ENCODE data around the gene CFAP74.
"Not testable (repeated sequence)": the region's sequence is repeated elsewhere in the genome, so short reads cannot be mapped to it uniquely, and the experiment has no call there.

Gene CFAP74

DNA sequence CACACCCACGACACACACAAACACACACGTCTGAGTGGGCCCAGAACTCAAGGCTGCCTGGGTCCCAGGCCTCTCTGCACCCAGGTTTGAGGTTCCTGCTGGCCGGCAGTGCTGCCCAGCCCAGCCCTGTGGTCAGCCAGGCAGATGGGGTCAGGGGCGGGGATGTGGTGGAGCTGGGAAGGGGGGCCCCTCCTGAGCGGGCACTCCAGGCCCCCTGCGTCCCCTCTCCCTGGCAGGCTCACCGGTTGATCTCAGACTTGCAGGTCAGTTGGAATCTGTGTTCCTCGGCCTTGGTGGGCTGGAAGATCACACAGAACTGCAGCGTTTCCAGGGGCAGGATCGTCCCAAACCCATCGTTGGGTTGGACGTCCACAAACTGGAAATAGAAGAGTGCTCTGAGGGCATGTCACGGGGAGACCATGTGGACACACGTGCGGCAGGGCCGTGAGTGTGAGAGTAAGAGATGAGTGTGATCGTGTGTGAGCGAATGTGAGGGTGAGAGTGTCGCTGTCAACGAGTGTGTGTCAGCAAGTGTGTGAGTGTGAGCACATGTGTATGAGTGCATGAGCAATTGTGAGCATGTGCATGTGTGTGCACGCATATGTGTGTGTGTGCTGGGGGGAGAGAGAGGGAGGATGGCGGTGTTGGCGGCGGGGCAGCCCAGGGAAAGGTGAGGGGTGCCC is 64.8 kb downstream of the CFAP74 start:
- Histone ChIP-seq H3K27me3 (ENCODE audit: control insufficient read depth, insufficient read depth, low read length) (no peaks in the 10 kb centered on the region), H3K4me1 (ENCODE audit: control insufficient read depth, insufficient read depth, low read length) (no peaks in the 10 kb centered on the region), H3K27ac (ENCODE audit: low read length) (no peak overlapping the region), H3K36me3 (ENCODE audit: control insufficient read depth, insufficient read depth, low read length) (no peaks in the 10 kb centered on the region), H3K4me3 (ENCODE audit: low read length) (no peak overlapping the region), H3K9me3 (ENCODE audit: control insufficient read depth, insufficient read depth, low read length) (no peaks in the 10 kb centered on the region)
- 100% methylated on average over 9 of the region's 24 CpGs for WGBS (ENCODE audit: insufficient coverage, insufficient read length)
- DNase-seq (ENCODE audit: low read depth, low spot score): no peak

DNA sequence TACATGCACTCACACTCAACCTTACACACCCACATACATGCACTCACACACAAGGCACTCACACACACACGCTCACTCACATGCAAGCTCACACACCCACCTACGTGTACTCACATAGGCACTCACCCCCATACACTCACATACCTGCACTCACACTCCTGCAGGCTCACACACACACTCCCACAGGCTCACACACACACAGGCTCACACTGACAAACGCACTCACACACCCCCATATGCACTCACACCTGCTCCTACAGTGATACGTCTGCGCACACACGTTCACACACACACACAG is 65.4 kb downstream of the CFAP74 start:
- Histone ChIP-seq H3K9me3 (ENCODE audit: control insufficient read depth, insufficient read depth, low read length) (no peaks in the 10 kb centered on the region), H3K27me3 (ENCODE audit: control insufficient read depth, insufficient read depth, low read length) (no peaks in the 10 kb centered on the region), H3K36me3 (ENCODE audit: control insufficient read depth, insufficient read depth, low read length) (no peaks in the 10 kb centered on the region), H3K4me1 (ENCODE audit: control insufficient read depth, insufficient read depth, low read length) (no peaks in the 10 kb centered on the region), H3K4me3 (ENCODE audit: low read length) (no peak overlapping the region), H3K27ac (ENCODE audit: low read length) (no peak overlapping the region)
- WGBS (ENCODE audit: insufficient coverage, insufficient read length): no CpG with 5 or more reads among the region's 6 CpGs
- DNase-seq (ENCODE audit: low read depth, low spot score): no peak

DNA sequence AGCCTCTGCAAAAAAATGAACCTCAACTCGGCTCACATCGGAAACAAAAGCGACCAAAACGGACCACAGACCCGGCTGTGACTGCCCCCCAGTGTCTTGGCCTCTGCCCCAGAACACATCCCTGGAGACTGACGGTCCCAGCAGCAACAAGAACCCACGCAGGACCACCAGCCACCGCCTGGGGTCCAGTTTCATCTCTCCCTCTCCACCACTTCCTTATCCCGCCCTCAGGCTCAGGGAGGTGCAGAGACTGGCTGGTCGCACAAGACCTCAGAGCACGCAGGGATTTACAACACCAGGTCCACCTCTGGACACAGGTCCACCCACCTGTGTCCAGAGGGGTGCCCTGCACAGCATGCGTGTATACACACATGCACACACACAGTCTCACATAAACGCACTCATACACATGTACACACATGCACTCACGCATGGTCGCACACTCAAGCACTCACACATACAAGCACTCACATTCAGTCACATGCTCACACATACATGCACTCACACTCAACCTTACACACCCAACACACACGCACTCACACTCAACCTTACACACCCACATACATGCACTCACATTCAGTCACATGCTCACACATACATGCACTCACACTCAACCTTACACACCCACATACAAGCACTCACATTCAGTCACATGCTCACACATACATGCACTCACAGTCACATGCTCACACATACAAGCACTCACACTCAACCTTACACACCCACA is 65.9 kb downstream of the CFAP74 start:
- no peak for DNase-seq (ENCODE audit: low read depth, low spot score)
- H3K27ac ChIP-seq (ENCODE audit: low read length): no peak overlapping the region
- 100% methylated on average over 1 of the region's 16 CpGs for WGBS (ENCODE audit: insufficient coverage, insufficient read length)
- H3K9me3 ChIP-seq (ENCODE audit: control insufficient read depth, insufficient read depth, low read length): no peaks in the 10 kb centered on the region
- no peaks in the 10 kb centered on the region for H3K4me1 ChIP-seq (ENCODE audit: control insufficient read depth, insufficient read depth, low read length)
- no peaks in the 10 kb centered on the region for H3K36me3 ChIP-seq (ENCODE audit: control insufficient read depth, insufficient read depth, low read length)
- no peak overlapping the region for H3K4me3 ChIP-seq (ENCODE audit: low read length)
- H3K27me3 ChIP-seq (ENCODE audit: control insufficient read depth, insufficient read depth, low read length): no peaks in the 10 kb centered on the region

DNA sequence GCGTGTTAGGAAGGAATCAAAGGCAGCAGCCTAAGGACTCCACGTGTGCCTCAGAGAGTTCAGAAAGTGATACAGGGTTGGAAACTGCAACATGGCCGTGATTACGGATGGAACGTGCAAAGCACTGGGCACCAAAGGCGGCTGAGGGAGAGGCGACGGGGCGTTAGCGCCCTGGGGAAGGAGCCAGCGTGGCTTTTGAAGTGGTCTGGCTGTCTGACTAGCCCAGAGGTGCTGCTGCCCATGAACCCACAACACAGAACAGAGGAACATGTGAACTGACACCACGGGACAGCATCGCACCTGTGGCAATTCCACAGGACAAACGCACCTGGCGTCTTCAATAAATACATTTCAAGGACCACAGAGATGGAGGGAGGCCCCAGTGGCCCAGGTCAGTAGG is 66.5 kb downstream of the CFAP74 start:
- Histone ChIP-seq H3K4me3 (ENCODE audit: low read length) (no peak overlapping the region), H3K4me1 (ENCODE audit: control insufficient read depth, insufficient read depth, low read length) (no peaks in the 10 kb centered on the region), H3K9me3 (ENCODE audit: control insufficient read depth, insufficient read depth, low read length) (no peaks in the 10 kb centered on the region), H3K36me3 (ENCODE audit: control insufficient read depth, insufficient read depth, low read length) (no peaks in the 10 kb centered on the region), H3K27me3 (ENCODE audit: control insufficient read depth, insufficient read depth, low read length) (no peaks in the 10 kb centered on the region), H3K27ac (ENCODE audit: low read length) (no peak overlapping the region)
- WGBS (ENCODE audit: insufficient coverage, insufficient read length): 100% methylated on average over 1 of the region's 15 CpGs
- DNase-seq (ENCODE audit: low read depth, low spot score): no peak

DNA sequence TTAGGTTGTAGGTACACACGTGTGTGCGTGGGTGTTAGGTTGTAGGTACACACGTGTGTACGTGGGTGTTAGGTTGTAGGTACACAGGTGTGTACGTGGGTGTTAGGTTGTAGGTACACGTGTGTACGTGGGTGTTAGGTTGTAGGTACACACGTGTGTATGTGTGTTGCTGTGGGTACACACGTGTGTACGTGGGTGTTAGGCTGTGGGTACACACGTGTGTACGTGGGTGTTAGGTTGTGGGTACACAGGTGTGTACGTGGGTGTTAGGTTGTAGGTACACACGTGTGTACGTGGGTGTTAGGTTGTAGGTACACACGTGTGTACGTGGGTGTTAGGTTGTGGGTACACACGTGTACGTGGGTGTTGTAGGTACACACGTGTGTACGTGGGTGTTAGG is 68.7 kb downstream of the CFAP74 start:
- 100% methylated on average over 4 of the region's 21 CpGs for WGBS (ENCODE audit: insufficient coverage, insufficient read length)
- H3K4me3 ChIP-seq (ENCODE audit: low read length); DNase-seq (ENCODE audit: low read depth, low spot score): not testable (repeated sequence)

DNA sequence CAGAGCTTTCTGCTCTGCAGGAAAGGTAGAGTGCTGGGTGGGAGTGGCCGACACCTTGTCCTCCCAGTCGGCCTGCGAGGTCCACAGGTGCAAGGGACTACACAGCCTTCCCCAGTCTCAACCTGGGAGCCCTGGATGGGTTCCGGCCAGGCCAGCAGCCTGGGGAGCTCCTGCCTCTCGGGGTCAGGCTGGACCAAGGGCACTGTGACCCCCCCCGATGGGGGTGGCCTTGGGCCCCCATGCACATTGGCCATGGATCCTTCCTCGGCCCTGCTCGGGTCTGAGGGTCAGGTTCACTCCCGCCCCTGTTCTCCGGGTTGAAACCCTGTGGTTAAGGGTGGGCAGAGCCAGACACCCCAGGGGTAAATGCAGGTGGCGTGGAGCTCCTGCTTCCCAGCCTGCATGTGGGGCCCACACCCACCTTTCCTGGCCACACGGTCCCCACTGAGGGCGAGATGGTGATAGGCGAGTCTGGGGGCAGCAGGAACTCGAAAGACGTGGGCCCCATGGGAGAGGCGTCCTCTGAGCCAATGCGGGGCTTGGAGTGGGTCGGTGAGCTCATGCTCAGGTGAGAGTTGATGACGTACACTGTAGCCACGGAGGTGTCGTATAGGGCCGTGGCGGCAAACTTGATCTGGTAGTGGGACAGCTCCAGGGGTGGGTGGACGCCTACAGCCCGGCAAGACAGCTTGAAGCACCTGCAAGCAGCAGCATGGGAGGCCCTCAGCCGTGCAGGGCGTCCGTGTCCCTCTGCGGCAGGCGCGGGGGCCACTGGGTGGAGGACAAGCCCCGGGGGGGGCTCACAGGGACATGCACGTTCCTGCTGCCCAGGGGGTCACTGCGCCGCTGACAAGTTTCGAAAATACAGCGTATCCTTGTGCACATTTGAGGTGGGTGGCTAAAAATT is 73.7 kb downstream of the CFAP74 start:
- H3K4me1 ChIP-seq (ENCODE audit: control insufficient read depth, insufficient read depth, low read length): peaks cover 2% of the 10 kb centered on the region; the same call in 1 of the 2 replicates
- H3K36me3 ChIP-seq (ENCODE audit: control insufficient read depth, insufficient read depth, low read length): no peaks in the 10 kb centered on the region
- H3K27me3 ChIP-seq (ENCODE audit: control insufficient read depth, insufficient read depth, low read length): no peaks in the 10 kb centered on the region
- WGBS (ENCODE audit: insufficient coverage, insufficient read length): no CpG with 5 or more reads among the region's 38 CpGs
- H3K4me3 ChIP-seq (ENCODE audit: low read length): no peak overlapping the region
- H3K27ac ChIP-seq (ENCODE audit: low read length): no peak overlapping the region
- no peaks in the 10 kb centered on the region for H3K9me3 ChIP-seq (ENCODE audit: control insufficient read depth, insufficient read depth, low read length)
- DNase-seq (ENCODE audit: low read depth, low spot score): no peak

More for the DNA sequence above, 68.7 kb downstream of the CFAP74 start:
- H3K4me1 ChIP-seq (ENCODE audit: control insufficient read depth, insufficient read depth, low read length); H3K27me3 ChIP-seq (ENCODE audit: control insufficient read depth, insufficient read depth, low read length); H3K9me3 ChIP-seq (ENCODE audit: control insufficient read depth, insufficient read depth, low read length); H3K27ac ChIP-seq (ENCODE audit: low read length); H3K36me3 ChIP-seq (ENCODE audit: control insufficient read depth, insufficient read depth, low read length): not testable (repeated sequence)

DNA sequence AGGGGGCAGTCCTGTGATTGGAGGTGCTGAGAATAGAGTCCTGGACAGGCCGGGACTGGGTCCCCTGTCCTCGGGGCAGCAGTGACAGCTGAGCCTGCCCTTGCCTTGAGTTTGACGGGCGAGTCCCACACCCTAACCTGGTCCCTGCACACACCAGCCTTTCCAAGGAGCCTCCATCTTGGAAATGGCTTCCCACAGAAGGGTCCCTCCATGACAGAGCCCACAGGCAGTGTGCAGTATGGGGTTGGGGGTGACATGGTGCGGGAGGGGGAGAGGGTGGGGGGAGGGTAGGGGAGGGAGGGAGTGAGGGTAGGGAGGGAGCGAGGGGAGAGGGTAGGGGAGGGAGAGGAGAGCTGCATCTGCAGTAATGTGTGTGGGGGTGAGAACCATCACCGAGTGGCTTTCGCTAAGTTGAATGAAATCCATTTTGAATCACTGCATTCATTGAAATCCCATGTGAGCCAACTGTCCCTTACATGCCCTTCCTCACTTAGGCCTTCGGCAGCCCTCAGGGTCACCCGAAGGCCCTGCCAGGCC is 74.4 kb downstream of the CFAP74 start:
- DNase-seq (ENCODE audit: low read depth, low spot score): no peak
- no CpG with 5 or more reads among the region's 10 CpGs for WGBS (ENCODE audit: insufficient coverage, insufficient read length)

DNA sequence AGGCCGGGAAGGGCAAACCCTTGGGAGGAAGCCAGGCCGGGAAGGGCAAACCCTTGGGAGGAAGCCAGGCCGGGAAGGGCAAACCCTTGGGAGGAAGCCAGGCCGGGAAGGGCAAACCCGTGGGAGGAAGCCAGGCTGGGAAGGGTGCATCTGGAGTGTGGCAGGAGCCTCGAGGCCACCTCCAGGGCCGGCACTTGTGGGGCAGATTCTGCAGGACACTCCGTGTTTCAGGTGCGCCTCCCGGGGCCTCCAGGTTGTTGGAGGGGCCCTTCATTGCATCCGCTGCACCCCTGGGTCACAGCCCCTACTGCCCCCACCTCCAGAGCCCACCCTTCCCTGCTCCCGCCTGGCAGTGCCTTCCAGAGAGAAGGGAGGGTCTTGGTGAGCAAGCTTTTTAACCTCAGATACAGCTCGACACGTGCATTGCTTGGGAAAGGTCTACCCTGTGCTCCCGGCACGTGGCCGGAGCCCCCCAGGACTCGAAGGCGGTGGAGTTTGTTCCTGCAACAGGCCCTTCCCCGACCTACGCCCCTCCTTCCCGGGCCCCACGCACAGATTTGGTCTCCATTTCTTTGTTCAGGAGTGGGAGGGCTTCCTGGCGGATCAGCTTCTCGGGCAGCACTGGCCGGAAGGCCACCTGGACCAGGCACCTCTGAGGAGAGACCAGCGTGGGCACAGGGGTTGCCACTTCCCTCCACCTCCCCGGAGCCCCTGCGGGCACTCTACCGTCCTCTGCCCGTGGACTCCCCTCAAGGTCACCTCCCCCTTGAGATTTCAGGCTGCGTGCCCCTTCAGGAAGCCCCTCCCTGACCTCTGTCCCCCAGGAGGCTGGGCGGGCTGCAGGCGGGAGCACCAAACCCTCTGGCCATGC is 75.1 kb downstream of the CFAP74 start:
- Histone ChIP-seq H3K27ac (ENCODE audit: low read length) (no peak overlapping the region), H3K27me3 (ENCODE audit: control insufficient read depth, insufficient read depth, low read length) (no peaks in the 10 kb centered on the region), H3K4me1 (ENCODE audit: control insufficient read depth, insufficient read depth, low read length) (peaks cover 2% of the 10 kb centered on the region; the same call in 1 of the 2 replicates), H3K4me3 (ENCODE audit: low read length) (no peak overlapping the region), H3K36me3 (ENCODE audit: control insufficient read depth, insufficient read depth, low read length) (no peaks in the 10 kb centered on the region), H3K9me3 (ENCODE audit: control insufficient read depth, insufficient read depth, low read length) (no peaks in the 10 kb centered on the region)
- no CpG with 5 or more reads among the region's 34 CpGs for WGBS (ENCODE audit: insufficient coverage, insufficient read length)
- no peak for DNase-seq (ENCODE audit: low read depth, low spot score)

More for the DNA sequence above, 74.4 kb downstream of the CFAP74 start:
- Histone ChIP-seq H3K4me1 (ENCODE audit: control insufficient read depth, insufficient read depth, low read length) (peaks cover 2% of the 10 kb centered on the region; the same call in 1 of the 2 replicates), H3K27me3 (ENCODE audit: control insufficient read depth, insufficient read depth, low read length) (no peaks in the 10 kb centered on the region), H3K4me3 (ENCODE audit: low read length) (no peak overlapping the region), H3K36me3 (ENCODE audit: control insufficient read depth, insufficient read depth, low read length) (no peaks in the 10 kb centered on the region), H3K9me3 (ENCODE audit: control insufficient read depth, insufficient read depth, low read length) (no peaks in the 10 kb centered on the region), H3K27ac (ENCODE audit: low read length) (no peak overlapping the region)

DNA sequence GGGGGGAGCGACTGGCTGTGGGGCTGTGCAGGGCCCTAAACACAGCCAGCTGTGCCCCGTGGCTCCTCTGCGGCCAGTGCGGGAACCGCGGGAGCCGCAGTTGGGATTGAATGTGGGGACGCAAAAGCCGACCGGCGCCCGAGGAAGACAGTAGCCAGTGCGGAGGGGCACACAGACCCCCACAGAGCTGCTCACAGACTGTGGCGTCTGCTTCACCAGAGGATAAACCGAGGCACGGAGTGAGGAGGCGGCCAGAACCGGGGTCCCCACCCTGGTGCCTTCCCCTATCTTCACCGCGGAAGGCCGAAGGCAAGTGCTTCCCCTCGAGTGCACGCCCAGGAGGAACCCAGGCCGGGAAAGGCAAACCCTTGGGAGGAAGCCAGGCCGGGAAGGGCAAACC is 75.8 kb downstream of the CFAP74 start:
- Histone ChIP-seq H3K27ac (ENCODE audit: low read length) (no peak overlapping the region), H3K27me3 (ENCODE audit: control insufficient read depth, insufficient read depth, low read length) (no peaks in the 10 kb centered on the region), H3K9me3 (ENCODE audit: control insufficient read depth, insufficient read depth, low read length) (no peaks in the 10 kb centered on the region), H3K4me1 (ENCODE audit: control insufficient read depth, insufficient read depth, low read length) (peaks cover 2% of the 10 kb centered on the region; the same call in 1 of the 2 replicates), H3K4me3 (ENCODE audit: low read length) (no peak overlapping the region), H3K36me3 (ENCODE audit: control insufficient read depth, insufficient read depth, low read length) (no peaks in the 10 kb centered on the region)
- no peak for DNase-seq (ENCODE audit: low read depth, low spot score)
- no CpG with 5 or more reads among the region's 25 CpGs for WGBS (ENCODE audit: insufficient coverage, insufficient read length)
